Thoracic aorta (tissue), 2 donors: ENCODE data around the gene ASTN2. TPM values are rescaled to one million over a fixed set of nuclear protein-coding genes. Genes with fewer than 3 reads are reported as not detected.

Experiments used
- ATAC-seq: fragments of 150-250 bp; one replicate; pipeline ENCODE4 v1.8.0; 2017; ENCODE audit warnings: low read depth; ENCODE audit not compliant: insufficient number of reproducible peaks, low FRiP score
- DNase-seq: peaks from one replicate; pipeline ENCODE4 v3.0.0-alpha.2; 2020; ENCODE audit warnings: low spot score
- H3K27ac ChIP-seq, 2 donors: fragments of 200-600 bp; sonication (generic); 1 replicate in 1 of 2; 2 replicates in 1 of 2; pipeline ENCODE4 v1.5.1; 2016; ENCODE audit warnings: mild to moderate bottlenecking in 2 of 2, moderate library complexity in 2 of 2
- H3K27me3 ChIP-seq: fragments of 200-600 bp; sonication (generic); replicated peaks from 2 replicates; pipeline ENCODE4 v1.6.0; 2016; ENCODE audit warnings: mild to moderate bottlenecking; ENCODE audit not compliant: insufficient read depth
- H3K36me3 ChIP-seq: fragments of 200-600 bp; sonication (generic); one replicate; pipeline ENCODE4 v1.5.1; 2016
- H3K4me1 ChIP-seq, 2 donors: fragments of 200-600 bp; sonication (generic); 1 replicate in 1 of 2; 2 replicates in 1 of 2; pipeline versions ENCODE4 v1.5.1 to v1.6.0; 2016; ENCODE audit warnings: low read depth in 2 of 2, mild to moderate bottlenecking in 1 of 2; ENCODE audit not compliant: control insufficient read depth in 1 of 2
- H3K4me3 ChIP-seq: fragments of 200-600 bp; sonication (generic); 2 replicates; pipeline ENCODE4 v1.5.1; 2016; ENCODE audit warnings: mild to moderate bottlenecking
- H3K9me3 ChIP-seq: fragments of 200-600 bp; sonication (generic); 2 replicates; pipeline ENCODE4 v1.5.1; 2016
- CTCF ChIP-seq: fragments of 200-600 bp; sonication (generic); IDR thresholded peaks from one replicate; pipeline ENCODE4 v1.5.1; 2019; ENCODE audit warnings: antibody characterized with exemption
- total RNA-seq, 2 donors: library from RNA; depleted of rRNA; stranded (reverse); fragments of >200 nt; gene quantifications; one replicate each; pipeline versions ENCODE4 v1.1.0 to v1.2.3, GENCODE V29; 2016

ASTN2 gene
- total RNA-seq, 2 donors from 2014 or later: 6.8 to 7.1 TPM

DNA sequence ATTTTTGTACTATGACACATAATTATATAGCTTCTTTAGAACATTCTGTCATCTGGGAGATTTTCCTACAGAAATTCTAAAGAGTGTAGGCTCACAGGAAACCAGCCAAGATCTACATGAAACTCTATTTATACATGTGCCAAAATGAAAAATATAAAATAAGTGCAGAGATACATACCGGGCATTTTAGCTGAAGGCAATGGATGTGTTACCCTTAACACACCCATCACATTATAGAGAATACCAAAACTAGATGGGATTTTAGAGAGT is 601.9 kb downstream of the ASTN2 start:
- H3K4me3 ChIP-seq: no peak overlapping the region
- no peaks in the 10 kb centered on the region for H3K4me1 ChIP-seq
- no peaks in the 10 kb centered on the region for H3K36me3 ChIP-seq
- H3K9me3 ChIP-seq: no peaks in the 10 kb centered on the region
- ATAC-seq: no peak
- TF ChIP-seq CTCF: no peak
- H3K27ac ChIP-seq: no peak overlapping the region
- no peak for DNase-seq
- H3K27me3 ChIP-seq: no peaks in the 10 kb centered on the region

- no peak for ATAC-seq
- Histone ChIP-seq H3K4me3 (no peak overlapping the region), H3K4me1 (no peaks in the 10 kb centered on the region), H3K27ac (no peak overlapping the region), H3K9me3 (no peaks in the 10 kb centered on the region), H3K27me3 (no peaks in the 10 kb centered on the region), H3K36me3 (no peaks in the 10 kb centered on the region)
- no peak for DNase-seq
- no peak for TF ChIP-seq CTCF
Observed at GRCh38 chr9:116812231-116813030, 602.4 kb downstream of the ASTN2 start.

GRCh38 chr9:116809656-116810055 is 605.2 kb downstream of the ASTN2 start:
- no peak for TF ChIP-seq CTCF
- no peak for ATAC-seq

GRCh38 chr9:116806075-116806474 is 608.8 kb downstream of the ASTN2 start:
- H3K4me1 ChIP-seq: no peaks in the 10 kb centered on the region
- no peaks in the 10 kb centered on the region for H3K27me3 ChIP-seq
- no peak for ATAC-seq
- no peak overlapping the region for H3K4me3 ChIP-seq
- TF ChIP-seq CTCF: no peak
- H3K9me3 ChIP-seq: no peaks in the 10 kb centered on the region
- no peak for DNase-seq
- H3K27ac ChIP-seq: no peak overlapping the region
- H3K36me3 ChIP-seq: no peaks in the 10 kb centered on the region

More at GRCh38 chr9:116809656-116810055, 605.2 kb downstream of the ASTN2 start:
- H3K4me1 ChIP-seq: no peaks in the 10 kb centered on the region
- no peaks in the 10 kb centered on the region for H3K9me3 ChIP-seq
- no peak overlapping the region for H3K27ac ChIP-seq
- DNase-seq: no peak
- H3K27me3 ChIP-seq: no peaks in the 10 kb centered on the region
- H3K4me3 ChIP-seq: no peak overlapping the region
- no peaks in the 10 kb centered on the region for H3K36me3 ChIP-seq

GRCh38 chr9:116800885-116801284 is 614.0 kb downstream of the ASTN2 start:
- ATAC-seq (no peak), DNase-seq (no peak)
- Histone ChIP-seq H3K27me3 (no peaks in the 10 kb centered on the region), H3K27ac (no peak overlapping the region), H3K4me1 (no peaks in the 10 kb centered on the region), H3K36me3 (no peaks in the 10 kb centered on the region), H3K4me3 (no peak overlapping the region), H3K9me3 (no peaks in the 10 kb centered on the region)
- TF ChIP-seq CTCF: no peak
